BJ (cell line): Measurements from ENCODE around the gene CPEB4. TPM values are rescaled to one million over a fixed set of nuclear protein-coding genes. Genes with fewer than 3 reads are reported as not detected.

ENCODE experiments used
- CTCF ChIA-PET: fragments of 350-600 bp; formaldehyde crosslinking; extraction: SDS; loops from one replicate; lab custom pipeline; 2021; ENCODE audit warnings: antibody characterized with exemption, inconsistent platforms; lab: Yijun Ruan, JAX
- POLR2A ChIA-PET: fragments of 300-600 bp; sonication (Branson Sonifier 250); formaldehyde crosslinking; extraction: SDS; loops from one replicate; lab custom pipeline; 2021; ENCODE audit warnings: antibody characterized with exemption; lab: Charles Lee
- DNase-seq: peaks from one replicate; pipeline ENCODE4 v3.0.0-alpha.2; 2011; ENCODE audit warnings: low read depth
- H3K27me3 ChIP-seq: 2 replicates; pipeline ENCODE4 v1.6.0; 2011; ENCODE audit warnings: low read length; ENCODE audit not compliant: control insufficient read depth, insufficient read depth
- H3K36me3 ChIP-seq: 2 replicates; pipeline ENCODE4 v1.5.1; 2011; ENCODE audit warnings: low read length; ENCODE audit not compliant: control insufficient read depth, insufficient read depth
- H3K4me3 ChIP-seq: 2 replicates; pipeline ENCODE4 v1.5.1; 2011; ENCODE audit warnings: low read depth, mild to moderate bottlenecking, control low read depth, low read length
- CTCF ChIP-seq: IDR thresholded peaks from 2 replicates; pipeline ENCODE4 v1.5.1; 2011; ENCODE audit warnings: low read depth, mild to moderate bottlenecking, control low read depth, inconsistent platforms, low read length, moderate library complexity; ENCODE audit not compliant: insufficient read depth
- polyA plus RNA-seq: library from polyadenylated mRNA; depleted of rRNA; stranded (reverse); fragments of >200 nt; gene quantifications from 2 replicates; pipeline ENCODE4 v1.2.3, GENCODE V29; 2011

Gene CPEB4
- polyA plus RNA-seq, 1 experiment: 16.4 TPM

- Histone ChIP-seq H3K36me3 (no peaks in the 10 kb centered on the region), H3K27me3 (no peaks in the 10 kb centered on the region), H3K4me3 (no peak overlapping the region)
- no peak for TF ChIP-seq CTCF
- DNase-seq: no peak
- CTCF ChIA-PET: interaction anchor here (1.0 to 1.2 kb wide), 2 partner anchors 53 to 97 kb away, joined by 3 read pairs; no protein-coding TSS in a partner anchor
- POLR2A ChIA-PET: no interaction called here
Measured at GRCh38 chr5:173884402-173885053, 3.6 kb upstream of the CPEB4 start.

GRCh38 chr5:173885054-173885443, 3.1 kb upstream of the CPEB4 start:
- Histone ChIP-seq H3K4me3 (no peak overlapping the region), H3K27me3 (no peaks in the 10 kb centered on the region), H3K36me3 (no peaks in the 10 kb centered on the region)
- POLR2A ChIA-PET: no interaction called here
- CTCF ChIA-PET: interaction anchor here (1.0 kb wide), 1 partner anchor 98 kb away, joined by 3 read pairs; no protein-coding TSS in a partner anchor
- DNase-seq: no peak
- TF ChIP-seq CTCF: no peak

GRCh38 chr5:173885475-173886010, 2.6 kb upstream of the CPEB4 start:
- Histone ChIP-seq H3K36me3 (no peaks in the 10 kb centered on the region), H3K4me3 (no peak overlapping the region), H3K27me3 (no peaks in the 10 kb centered on the region)
- POLR2A ChIA-PET: no interaction called here
- no peak for DNase-seq
- no peak for TF ChIP-seq CTCF
- CTCF ChIA-PET: interaction anchor here (1.0 kb wide), 1 partner anchor 98 kb away, joined by 3 read pairs; no protein-coding TSS in a partner anchor

GRCh38 chr5:173886150-173886549, 2.0 kb upstream of the CPEB4 start:
- POLR2A ChIA-PET: no interaction called here
- CTCF ChIA-PET: no interaction called here

More at GRCh38 chr5:173886150-173886549, 2.0 kb upstream of the CPEB4 start:
- Histone ChIP-seq H3K36me3 (no peaks in the 10 kb centered on the region), H3K27me3 (no peaks in the 10 kb centered on the region), H3K4me3 (no peak overlapping the region)
- no peak for TF ChIP-seq CTCF
- no peak for DNase-seq
